A549 (cell line): ENCODE measurements around the gene ACTR3C. TPM values are rescaled to one million over a fixed set of nuclear protein-coding genes. Genes with fewer than 3 reads are reported as not detected.

Experiments used
- ATAC-seq, 2 experiments: fragments of 200-7000 bp in 1 of 2; fragments of >200 bp in 1 of 2; cut with Nextera tagmentation in 1 of 2; cut with Tn5 transposase in 1 of 2; 3 replicates each; pipeline versions ENCODE4 v1.8.0 to v1.9.1; 2018 to 2020; ENCODE audit warnings: mild to moderate bottlenecking in 1 of 2, moderate library complexity in 1 of 2
- CTCF ChIA-PET: fragments of 300-600 bp; sonication (Branson Sonifier 250); formaldehyde crosslinking; extraction: SDS; loops from one replicate; lab custom pipeline; 2021; ENCODE audit warnings: antibody characterized with exemption, inconsistent platforms; lab: Yijun Ruan, JAX
- POLR2A ChIA-PET: fragments of 350-600 bp; formaldehyde crosslinking; extraction: SDS; loops from one replicate; lab custom pipeline; 2021; ENCODE audit warnings: antibody characterized with exemption, inconsistent platforms; lab: Yijun Ruan, JAX
- DNase-seq, 2 experiments: peaks; one replicate each; pipeline versions ENCODE4 v3.0.0 to v3.0.0-alpha.2; 2011 to 2016; ENCODE audit warnings: low read depth in 1 of 2, low spot score in 1 of 2
- FAIRE-seq: peaks from 2 replicates; lab custom pipeline; 2011; peaks lifted over from hg19 to GRCh38; lab: Jason Lieb, UNC
- H3K27ac ChIP-seq, 2 experiments: fragments of >200 bp; sonication (Bioruptor Twin); formaldehyde crosslinking; 3 replicates each; pipeline ENCODE4 v1.5.1; 2016 to 2017
- H3K4me1 ChIP-seq: fragments of >200 bp; sonication (Bioruptor Twin); formaldehyde crosslinking; 3 replicates; pipeline ENCODE4 v1.6.1; 2016
- H3K4me2 ChIP-seq: fragments of >200 bp; sonication (Bioruptor Twin); formaldehyde crosslinking; 3 replicates; pipeline ENCODE4 v1.6.1; 2016
- H3K4me3 ChIP-seq: fragments of >200 bp; sonication (Bioruptor Twin); formaldehyde crosslinking; 3 replicates; pipeline ENCODE4 v1.5.1; 2016
- H3K9me3 ChIP-seq: fragments of >200 bp; sonication (Bioruptor Twin); formaldehyde crosslinking; 3 replicates; pipeline ENCODE4 v1.6.1; 2016
- BCL3 ChIP-seq: fragments of >200 bp; sonication (Bioruptor Twin); formaldehyde crosslinking; IDR thresholded peaks from 3 replicates; pipeline ENCODE4 v1.6.1; 2016
- CBX8 ChIP-seq: fragments of 200-600 bp; sonication (generic); IDR thresholded peaks from 2 replicates; pipeline ENCODE4 v1.6.1; 2016
- CHD4 ChIP-seq: fragments of 200-600 bp; sonication (generic); IDR thresholded peaks from 2 replicates; pipeline ENCODE4 v1.6.1; 2016; ENCODE audit warnings: antibody characterized with exemption, mild to moderate bottlenecking, borderline replicate concordance
- CTCF ChIP-seq: fragments of >200 bp; sonication (Bioruptor Twin); formaldehyde crosslinking; IDR thresholded peaks from 3 replicates; pipeline ENCODE4 v1.5.1; 2016
- E2F6 ChIP-seq: IDR thresholded peaks from 2 replicates; pipeline ENCODE4 v1.6.1; 2012; ENCODE audit warnings: low read depth, borderline replicate concordance
- EHF ChIP-seq: fragments of 250-450 bp; sonication (Bioruptor Pico); IDR thresholded peaks from 2 replicates; pipeline ENCODE4 v1.5.0; 2020; ENCODE audit warnings: mild to moderate bottlenecking
- ELK1 ChIP-seq: fragments of 150-350 bp; IDR thresholded peaks from 2 replicates; pipeline ENCODE4 v1.6.1; 2014; ENCODE audit warnings: low read depth, mild to moderate bottlenecking, low read length
- FOSL2 ChIP-seq, 2 experiments: fragments of 450-650 bp in 1 of 2; fragments of >200 bp in 1 of 2; sonication (Bioruptor Twin) in 1 of 2; formaldehyde crosslinking; IDR thresholded peaks; 2 replicates each; pipeline versions ENCODE4 v1.5.0 to v1.6.1; 2016 to 2020; ENCODE audit warnings: mild to moderate bottlenecking in 1 of 2, moderate library complexity in 1 of 2
- HDAC2 ChIP-seq: fragments of 200-600 bp; sonication (generic); IDR thresholded peaks from 2 replicates; pipeline ENCODE4 v1.6.1; 2016
- HOXA7 ChIP-seq: fragments of 250-450 bp; sonication (Bioruptor Pico); IDR thresholded peaks from 2 replicates; pipeline ENCODE4 v1.5.0; 2020; ENCODE audit warnings: mild to moderate bottlenecking, moderate library complexity
- HOXB13 ChIP-seq: fragments of 250-450 bp; sonication (Bioruptor Pico); IDR thresholded peaks from 2 replicates; pipeline ENCODE4 v1.5.0; 2020; ENCODE audit warnings: low read depth, mild to moderate bottlenecking, moderate library complexity
- KDM1A ChIP-seq: fragments of 200-600 bp; sonication (generic); IDR thresholded peaks from 2 replicates; pipeline ENCODE4 v1.6.1; 2016; ENCODE audit warnings: low read depth, mild to moderate bottlenecking
- MAFK ChIP-seq: fragments of 450-650 bp; IDR thresholded peaks from 2 replicates; pipeline ENCODE4 v1.6.1; 2014; ENCODE audit not compliant: partially characterized antibody
- MAX ChIP-seq: IDR thresholded peaks from 2 replicates; pipeline ENCODE4 v1.6.1; 2012
- MYC ChIP-seq: IDR thresholded peaks from 2 replicates; pipeline ENCODE4 v1.6.1; 2012; ENCODE audit warnings: mild to moderate bottlenecking, inconsistent platforms, low read length, improper control_type of control experiment, borderline replicate concordance
- NFE2L2 ChIP-seq: fragments of 150-350 bp; conservative IDR thresholded peaks from 2 replicates; pipeline ENCODE4 v1.6.1; 2014; ENCODE audit warnings: low read length
- POLR2A ChIP-seq: IDR thresholded peaks from 2 replicates; pipeline ENCODE4 v1.6.1; 2012; ENCODE audit warnings: mild to moderate bottlenecking, low read length
- RARB ChIP-seq: fragments of 250-450 bp; sonication (Bioruptor Pico); IDR thresholded peaks from 2 replicates; pipeline ENCODE4 v1.8.0; 2021; ENCODE audit warnings: mild to moderate bottlenecking, moderate library complexity
- RCOR1 ChIP-seq: fragments of 150-350 bp; IDR thresholded peaks from 2 replicates; pipeline ENCODE4 v1.6.1; 2014; ENCODE audit warnings: antibody characterized with exemption, low read length, low read depth
- REST ChIP-seq: fragments of 200-600 bp; sonication (generic); IDR thresholded peaks from 2 replicates; pipeline ENCODE4 v1.6.1; 2016; ENCODE audit warnings: antibody characterized with exemption, mild to moderate bottlenecking, moderate library complexity
- RFX5 ChIP-seq: fragments of 450-650 bp; IDR thresholded peaks from 2 replicates; pipeline ENCODE4 v1.7.1; 2014; ENCODE audit warnings: antibody characterized with exemption, mild to moderate bottlenecking, moderate library complexity
- ZC3H11A ChIP-seq: fragments of 450-650 bp; IDR thresholded peaks from 2 replicates; pipeline ENCODE4 v1.6.1; 2014; ENCODE audit warnings: antibody characterized with exemption, mild to moderate bottlenecking
- ZNF302 ChIP-seq: fragments of 250-450 bp; sonication (Bioruptor Pico); IDR thresholded peaks from 2 replicates; pipeline ENCODE4 v1.9.0; 2021; ENCODE audit warnings: inconsistent platforms, mild to moderate bottlenecking, moderate library complexity
- ZSCAN20 ChIP-seq: fragments of 250-450 bp; sonication (Bioruptor Pico); IDR thresholded peaks from 2 replicates; pipeline ENCODE4 v1.8.0; 2022; ENCODE audit warnings: mild to moderate bottlenecking, moderate library complexity
- WGBS: methylation state at CpG from one replicate; pipeline ENCODE4 v1.1.6; 2017; ENCODE audit errors: missing lambda C conversion rate; 5-methylcytosine and 5-hydroxymethylcytosine counted together
- polyA plus RNA-seq, 4 experiments: library from polyadenylated mRNA; depleted of rRNA in 3 of 4; stranded (reverse); fragments of >200 nt; fragmentation: RNase III in 1 of 4; extraction: RNeasy Plus Mini Kit Qiagen cat#74134 plus additional on column Dnase treatment in 1 of 4; gene quantifications; 2 replicates in 3 of 4; 3 replicates in 1 of 4; pipeline ENCODE4 v1.2.3, GENCODE V29; 2011 to 2017

Gene ACTR3C
- polyA plus RNA-seq, 2 of the 4 experiments (the other 2 are of a cell fraction) = 0.43 TPM

GRCh38 chr7:150371996-150372270 is 48.6 kb upstream of the ACTR3C start:
- 95% methylated on average over 22 of the region's 30 CpGs for WGBS
- ChIA-PET POLR2A (no interaction called here), CTCF (no interaction called here)
- ATAC-seq = no peak
- Histone ChIP-seq H3K27ac (no peak overlapping the region), H3K4me3 (no peak overlapping the region), H3K4me2 (no peak overlapping the region), H3K4me1 (peaks cover 31% of the 10 kb centered on the region), H3K9me3 (no peaks in the 10 kb centered on the region)
- FAIRE-seq = no peak
- DNase-seq = no peak
- TF ChIP-seq RCOR1 (no peak), FOSL2 (IDR thresholded peaks at IDR 0.05) (no peak), FOSL2 (CRISPR knock-in tag; IDR thresholded peaks at IDR 0.05) (no peak), REST (no peak), NFE2L2 (no peak), HDAC2 (no peak), MAFK (no peak), BCL3 (no peak), E2F6 (no peak), KDM1A (no peak), HOXB13 (CRISPR knock-in tag) (no peak), ZNF302 (no peak), ELK1 (no peak), HOXA7 (CRISPR knock-in tag) (no peak), ZSCAN20 (CRISPR knock-in tag) (no peak), CTCF (no peak), POLR2A (no peak)
- TF ChIP-seq, all 56 proteins: peak for 0

GRCh38 chr7:150371131-150371995 is 48.0 kb upstream of the ACTR3C start:
- FAIRE-seq = no peak
- no peak for DNase-seq
- CTCF ChIA-PET = interaction anchor here (1.0 to 6.7 kb wide), 2 partner anchors 15 to 39 kb away, joined by 4 to 44 read pairs; no protein-coding TSS in a partner anchor
- ATAC-seq = no peak
- 97% methylated on average over 29 of the region's 48 CpGs for WGBS
- POLR2A ChIA-PET = no interaction called here
- H3K9me3 ChIP-seq = no peaks in the 10 kb centered on the region
- no peak overlapping the region; the same call in 2 of the 3 replicates for H3K4me2 ChIP-seq
- H3K4me1 ChIP-seq = peaks cover 25% of the 10 kb centered on the region
- no peak overlapping the region for H3K4me3 ChIP-seq
- peak overlapping the region in 1 of 2 experiments; percentile 96; a peak in 2 of 6 replicates for H3K27ac ChIP-seq
- TF ChIP-seq RFX5 = no peak
- TF ChIP-seq CHD4 = no peak
- TF ChIP-seq ZC3H11A = no peak
- no peak for TF ChIP-seq CBX8
- TF ChIP-seq RARB (CRISPR knock-in tag) = no peak
- no peak for TF ChIP-seq REST
- no peak for TF ChIP-seq MYC
- no peak for TF ChIP-seq EHF
- TF ChIP-seq MAX = no peak
